ENCODE measurements around the gene NONO.
"Not testable (repeated sequence)": the region's sequence is repeated elsewhere in the genome, so short reads cannot be mapped to it uniquely, and the experiment has no call there.

NONO gene

GRCh38 chrX:71285929-71286328 lies 2.5 kb downstream of the NONO start:
- DNase-seq (ENCODE audit: low read depth, low spot score), result no peak

DNA sequence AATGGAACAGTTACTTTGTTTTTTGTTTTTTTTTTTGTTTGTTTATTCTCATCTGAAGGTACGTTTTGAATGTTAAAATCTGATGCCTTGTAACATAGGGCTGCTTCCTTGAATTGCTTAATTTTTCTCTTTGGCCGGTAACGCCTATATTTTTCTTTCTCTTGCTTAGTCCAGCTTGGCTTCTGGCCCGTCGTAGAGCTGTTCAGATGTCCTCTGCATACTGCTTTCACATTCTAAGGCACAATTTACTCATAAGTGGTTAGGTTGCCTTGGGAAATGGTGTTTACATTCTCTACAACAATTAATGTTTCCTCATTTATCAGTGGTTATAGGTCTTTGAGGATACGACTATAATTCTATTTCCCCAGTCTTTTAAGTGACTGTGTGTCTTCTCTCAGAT lies 7.9 kb downstream of the NONO start:
- DNase-seq (ENCODE audit: low read depth, low spot score), result no peak

GRCh38 chrX:71292669-71293365 lies 9.4 kb downstream of the NONO start:
- DNase-seq (ENCODE audit: low read depth, low spot score), result no peak

- DNase-seq (ENCODE audit: low read depth, low spot score), result no peak
Measured at GRCh38 chrX:71296806-71297205, 13.4 kb downstream of the NONO start.

DNA sequence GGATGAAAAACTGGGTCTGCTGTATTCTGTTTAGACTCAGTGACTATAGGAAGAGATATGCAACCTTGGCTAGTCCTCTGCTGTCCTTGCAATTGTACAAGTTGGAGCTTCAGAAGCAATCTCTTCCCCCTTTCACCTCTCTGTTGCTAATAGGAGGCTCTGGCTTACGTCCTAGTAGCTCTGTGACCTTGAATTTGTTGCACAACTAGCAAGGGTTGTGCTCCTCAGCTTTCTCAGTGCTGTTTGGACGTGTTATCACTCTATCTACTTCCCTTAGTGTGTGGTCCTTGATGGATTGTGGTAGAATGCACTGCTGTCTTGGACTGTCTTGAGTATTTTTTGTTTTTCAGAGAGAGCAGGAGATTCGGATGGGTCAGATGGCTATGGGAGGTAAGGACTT lies 14.7 kb downstream of the NONO start:
- DNase-seq (ENCODE audit: low read depth, low spot score), result no peak

DNA sequence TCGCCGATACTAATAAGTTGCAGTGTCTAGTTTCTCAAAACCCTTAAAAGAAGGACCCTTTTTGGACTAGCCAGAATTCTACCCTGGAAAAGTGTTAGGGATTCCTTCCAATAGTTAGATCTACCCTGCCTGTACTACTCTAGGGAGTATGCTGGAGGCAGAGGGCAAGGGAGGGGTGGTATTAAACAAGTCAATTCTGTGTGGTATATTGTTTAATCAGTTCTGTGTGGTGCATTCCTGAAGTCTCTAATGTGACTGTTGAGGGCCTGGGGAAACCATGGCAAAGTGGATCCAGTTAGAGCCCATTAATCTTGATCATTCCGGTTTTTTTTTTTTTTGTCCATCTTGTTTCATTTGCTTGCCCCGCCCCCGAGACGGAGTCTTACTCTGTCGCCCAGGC lies 16.6 kb downstream of the NONO start:
- DNase-seq (ENCODE audit: low read depth, low spot score), result not testable (repeated sequence)

DNA sequence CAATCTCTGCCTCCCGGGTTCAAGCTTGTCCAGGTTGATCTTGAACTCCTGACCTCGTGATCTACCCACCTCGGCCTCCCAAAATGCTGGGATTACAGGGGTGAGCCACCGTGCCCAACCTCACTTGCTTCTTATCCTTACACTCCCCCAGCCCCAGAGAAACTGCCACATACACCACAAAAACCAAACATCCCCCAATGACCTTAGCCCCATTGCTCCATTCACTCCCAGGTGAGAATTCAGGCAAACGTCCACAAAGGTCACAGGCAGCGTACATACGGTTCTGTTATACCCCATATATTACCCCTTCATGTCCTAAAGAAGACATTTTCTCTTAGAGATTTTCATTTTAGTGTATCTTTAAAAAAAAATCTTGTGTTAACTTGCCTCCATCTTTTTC lies 17.1 kb downstream of the NONO start:
- DNase-seq (ENCODE audit: low read depth, low spot score), result not testable (repeated sequence)

DNA sequence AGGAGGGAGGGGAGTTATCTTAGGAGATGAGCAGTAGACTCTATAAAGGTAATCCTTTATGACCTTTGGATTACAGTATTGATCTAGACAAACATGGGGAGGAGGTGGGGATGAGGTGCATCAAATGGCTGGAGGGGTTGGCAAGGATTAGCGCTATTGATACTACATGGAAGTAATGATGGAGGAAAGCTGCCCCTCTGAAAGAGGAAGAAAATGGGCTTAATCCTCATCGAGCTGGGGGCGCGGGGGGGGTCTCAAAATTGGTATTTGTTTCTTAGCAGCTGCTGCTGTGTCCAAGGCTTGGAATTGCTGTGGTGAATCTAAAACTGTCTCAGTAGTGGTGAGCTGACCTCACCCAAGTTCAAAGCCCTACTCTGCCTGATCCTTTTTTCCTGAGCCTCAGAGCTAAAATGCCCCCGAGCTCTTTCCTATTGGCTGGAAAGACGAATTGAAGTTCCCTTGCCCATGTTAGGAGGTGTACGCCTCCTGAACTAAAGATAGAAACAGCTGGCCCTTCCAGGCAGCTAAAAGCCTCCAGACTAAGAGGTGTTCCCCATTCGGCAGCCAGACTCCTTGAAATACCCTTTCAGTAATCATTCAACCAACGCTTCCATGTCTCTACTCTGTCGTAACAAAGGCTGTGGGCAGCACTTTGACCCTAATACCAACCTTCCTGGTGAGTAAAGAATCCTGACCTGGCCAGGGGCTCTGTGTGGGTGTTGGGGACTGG lies 17.9 kb downstream of the NONO start, which contains the start of gene ITGB1BP2:
Gene ITGB1BP2 (plus strand): TSS at position 556 of the 730 bp plus-strand sequence. CDS start 57 bp downstream, at position 613.
- DNase-seq (ENCODE audit: low read depth, low spot score), result no peak

GRCh38 chrX:71302461-71303213 lies 19.2 kb downstream of the NONO start:
- no peak for DNase-seq (ENCODE audit: low read depth, low spot score)

DNA sequence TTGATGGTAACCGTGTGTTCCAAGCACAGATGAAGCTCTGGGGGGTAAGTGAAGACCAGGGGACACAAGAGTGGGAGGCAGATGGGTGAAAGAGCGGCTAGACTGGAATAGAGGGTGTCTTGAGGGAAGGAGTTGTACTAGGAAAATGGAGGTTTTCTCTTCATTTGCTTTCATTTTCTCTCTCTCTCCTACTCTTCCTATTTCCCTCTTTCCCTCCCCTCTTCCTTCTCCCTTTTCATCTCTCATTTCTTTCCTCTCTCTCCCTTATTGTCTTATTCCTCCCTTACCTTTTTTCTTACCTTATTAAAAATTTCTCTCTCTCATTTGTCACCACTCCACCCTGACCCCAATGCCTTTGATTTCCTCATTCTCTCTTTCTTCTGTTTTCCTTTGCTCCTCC lies 21.1 kb downstream of the NONO start:
- DNase-seq (ENCODE audit: low read depth, low spot score), result no peak

GRCh38 chrX:71315917-71316316 lies 32.5 kb downstream of the NONO start:
- no peak for DNase-seq (ENCODE audit: low read depth, low spot score)

- not testable (repeated sequence) for DNase-seq (ENCODE audit: low read depth, low spot score)
Measured at GRCh38 chrX:71316959-71317358, 33.5 kb downstream of the NONO start.

DNA sequence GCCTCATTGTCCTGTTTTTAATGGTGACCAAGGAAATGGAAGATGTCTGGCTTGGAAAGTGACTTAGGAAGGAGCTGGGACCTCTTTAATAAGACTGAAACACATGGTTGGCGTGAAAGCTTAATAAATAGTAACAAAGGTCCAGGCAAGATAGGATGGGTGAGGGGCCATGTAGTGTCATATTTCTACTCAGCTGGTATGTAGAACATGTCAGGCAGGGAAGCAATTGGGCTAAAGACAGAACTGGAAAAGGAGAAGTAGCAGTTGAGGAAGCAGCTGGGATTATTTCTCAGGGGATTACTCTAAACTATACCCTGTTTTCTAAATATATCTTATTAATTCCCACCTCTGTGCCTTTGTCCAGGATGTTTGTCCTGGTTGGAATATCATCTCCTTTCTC lies 36.7 kb downstream of the NONO start:
- DNase-seq (ENCODE audit: low read depth, low spot score), result no peak

DNA sequence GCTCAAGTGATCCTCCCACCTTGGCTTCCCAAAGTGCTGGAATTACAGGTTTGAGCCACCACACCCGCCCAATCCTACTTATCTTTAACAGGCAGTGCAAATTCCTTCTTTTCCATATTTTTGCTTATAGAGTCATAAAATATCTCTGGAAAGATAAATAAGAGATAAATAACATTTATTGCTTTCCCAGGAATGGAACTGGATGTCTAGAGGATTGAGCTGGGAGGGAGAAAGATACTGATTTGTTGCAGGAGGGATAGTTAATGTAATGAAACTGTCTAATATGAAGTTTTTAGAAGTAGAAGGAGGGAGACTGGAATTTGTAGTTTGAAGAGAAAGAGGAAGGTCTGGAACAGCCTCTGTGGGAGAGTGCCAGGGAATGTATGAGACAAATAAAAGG lies 38.3 kb downstream of the NONO start:
- no peak for DNase-seq (ENCODE audit: low read depth, low spot score)

DNA sequence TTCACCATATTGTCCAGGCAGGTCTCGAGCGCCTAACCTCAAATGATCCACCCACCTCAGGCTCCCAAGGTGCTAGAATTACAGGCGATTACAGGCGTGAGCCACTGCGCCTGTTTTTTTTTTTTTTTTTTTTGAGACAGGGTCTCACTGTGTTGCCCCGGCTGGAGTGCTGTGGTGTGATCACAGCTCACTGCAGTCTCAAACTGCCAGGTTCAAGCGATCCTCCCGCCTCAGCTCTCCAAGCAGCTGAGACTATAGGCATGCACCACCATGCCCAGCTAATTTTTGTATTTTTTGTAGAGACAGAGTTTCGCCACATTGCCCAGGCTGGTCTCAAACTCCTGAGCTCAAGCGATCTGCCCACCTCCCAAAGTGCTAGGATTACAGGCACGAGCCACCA lies 41.0 kb downstream of the NONO start:
- DNase-seq (ENCODE audit: low read depth, low spot score), result not testable (repeated sequence)

- no peak for DNase-seq (ENCODE audit: low read depth, low spot score)
Measured at GRCh38 chrX:71326394-71326793, 43.0 kb downstream of the NONO start.

DNA sequence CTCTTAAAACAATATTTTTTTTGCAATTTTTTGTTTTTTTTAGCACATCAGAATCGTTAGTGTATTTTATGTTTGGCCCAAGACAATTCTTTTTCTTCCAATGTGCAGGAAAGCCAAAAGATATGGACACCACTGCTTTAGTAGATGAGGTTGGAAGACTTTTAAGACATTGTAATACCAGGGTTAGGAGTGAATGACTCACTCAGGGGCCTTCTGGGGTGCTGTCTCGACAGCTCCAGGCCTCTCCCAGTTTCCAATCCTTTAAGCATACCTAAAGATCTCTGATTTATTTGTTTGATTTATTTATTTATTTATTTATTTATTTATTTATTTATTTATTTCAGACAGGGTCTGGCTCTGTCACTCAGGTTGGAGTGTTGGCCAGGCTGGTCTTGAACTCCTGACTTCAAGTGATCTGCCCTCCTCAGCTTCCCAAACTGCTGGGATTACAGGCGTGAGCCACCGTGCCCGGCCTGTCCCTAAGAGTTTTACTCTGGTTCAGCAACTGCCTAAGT lies 65.8 kb downstream of the NONO start:
- DNase-seq (ENCODE audit: low read depth, low spot score), result not testable (repeated sequence)

GRCh38 chrX:71349867-71350266 lies 66.4 kb downstream of the NONO start:
- not testable (repeated sequence) for DNase-seq (ENCODE audit: low read depth, low spot score)

Measured in iPS DF 19.7 (cell line).